HepG2 (cell line): ENCODE measurements around the gene CAP2. TPM values are rescaled to one million over a fixed set of nuclear protein-coding genes. Genes with fewer than 3 reads are reported as not detected.

Experiments
- ATAC-seq: fragments of 200-7000 bp; cut with Tn5 transposase; 3 replicates; pipeline ENCODE4 v1.9.1; 2020; ENCODE audit warnings: mild to moderate bottlenecking, moderate library complexity
- BruUV-seq: library from RNA; stranded (reverse); fragments of 400-500 nt; replicated peaks from 2 replicates; lab custom pipeline; 2021; lab: Mats Ljungman, UMichigan
- CTCF ChIA-PET: fragments of 300-600 bp; formaldehyde crosslinking; extraction: SDS; loops from one replicate; lab custom pipeline; 2021; ENCODE audit warnings: low total read pairs, inconsistent platforms, low intra/inter-chr PET ratio; lab: Yijun Ruan, JAX
- POLR2A ChIA-PET: fragments of 350-600 bp; sonication (Branson Sonifier 250); formaldehyde crosslinking; loops from one replicate; lab custom pipeline; 2020; ENCODE audit warnings: antibody characterized with exemption, inconsistent platforms; lab: Yijun Ruan, JAX
- DNase-seq: peaks from one replicate; pipeline ENCODE4 v3.0.0-alpha.2; 2015; ENCODE audit warnings: low spot score
- FAIRE-seq: peaks from 3 replicates; lab custom pipeline; 2011; peaks lifted over from hg19 to GRCh38; lab: Jason Lieb, UNC
- H2AFZ ChIP-seq: one replicate; pipeline ENCODE4 v1.6.1; 2011; ENCODE audit warnings: low read length, inconsistent platforms
- H3K27ac ChIP-seq: fragments of 300-600 bp; 3 replicates; pipeline ENCODE4 v1.8.0; 2011; ENCODE audit warnings: mixed run types, mild to moderate bottlenecking, mixed read lengths, low read length, inconsistent platforms; ENCODE audit not compliant: insufficient read depth; ENCODE audit errors: extremely low read length
- H3K27me3 ChIP-seq, 2 experiments: fragments of 200-600 bp in 1 of 2; 2 replicates in 1 of 2; 3 replicates in 1 of 2; pipeline versions ENCODE4 v1.6.0 to v1.8.0; 2011; ENCODE audit warnings: low read length in 2 of 2, mild to moderate bottlenecking in 2 of 2, moderate library complexity in 2 of 2, inconsistent platforms in 1 of 2; ENCODE audit not compliant: insufficient read depth in 2 of 2, control insufficient read depth in 1 of 2
- H3K36me3 ChIP-seq, 2 experiments: fragments of 200-600 bp in 1 of 2; replicated peaks in 1 of 2; 2 replicates in 1 of 2; 3 replicates in 1 of 2; pipeline versions ENCODE4 v1.5.1 to v1.8.0; 2011; ENCODE audit warnings: low read length in 2 of 2, inconsistent platforms in 1 of 2; ENCODE audit not compliant: insufficient read depth in 2 of 2, control insufficient read depth in 1 of 2
- H3K4me1 ChIP-seq: 2 replicates; pipeline ENCODE4 v1.5.1; 2012; ENCODE audit warnings: low read length, inconsistent platforms; ENCODE audit not compliant: insufficient read depth
- H3K4me2 ChIP-seq: 2 replicates; pipeline ENCODE4 v1.6.0; 2011; ENCODE audit warnings: low read depth, low read length, inconsistent platforms
- H3K4me3 ChIP-seq, 3 experiments: fragments of 200-600 bp in 1 of 3; sonication (generic), shearing (Covaris generic) in 1 of 3; replicated peaks in 1 of 3; 2 replicates each; pipeline ENCODE4 v1.5.1; 2011 to 2016; ENCODE audit warnings: low read length in 3 of 3, inconsistent platforms in 2 of 3, low read depth in 2 of 3, mild to moderate bottlenecking in 2 of 3, control low read depth in 1 of 3, mixed read lengths in 1 of 3; ENCODE audit not compliant: insufficient read depth in 1 of 3
- H3K79me2 ChIP-seq: one replicate; pipeline ENCODE4 v1.6.1; 2011; ENCODE audit warnings: low read length, inconsistent platforms; ENCODE audit not compliant: insufficient read depth
- H3K9ac ChIP-seq: 2 replicates; pipeline ENCODE4 v1.6.0; 2011; ENCODE audit warnings: mild to moderate bottlenecking, low read depth, low read length, inconsistent platforms; ENCODE audit not compliant: insufficient read depth
- H3K9me3 ChIP-seq: 2 replicates; pipeline ENCODE4 v1.5.1; 2012; ENCODE audit warnings: mild to moderate bottlenecking, low read length
- H4K20me1 ChIP-seq: 2 replicates; pipeline ENCODE4 v1.6.0; 2011; ENCODE audit warnings: inconsistent platforms, mild to moderate bottlenecking, low read length, moderate library complexity; ENCODE audit not compliant: insufficient read depth
- FOSL2 ChIP-seq: sonication (generic); formaldehyde crosslinking; IDR thresholded peaks from 2 replicates; pipeline ENCODE4 v1.4.0; 2020; ENCODE audit warnings: missing genetic modification reagents
- GFI1 ChIP-seq: sonication (generic); formaldehyde crosslinking; IDR thresholded peaks from 2 replicates; pipeline ENCODE4 v1.5.0; 2020; ENCODE audit warnings: missing genetic modification reagents, mild to moderate bottlenecking, borderline replicate concordance
- NR0B2 ChIP-seq: sonication (generic); formaldehyde crosslinking; IDR thresholded peaks from 2 replicates; pipeline ENCODE4 v1.4.0; 2020; ENCODE audit warnings: mild to moderate bottlenecking, missing genetic modification reagents
- PLRG1 ChIP-seq: fragments of 450-650 bp; conservative IDR thresholded peaks from 2 replicates; pipeline ENCODE4 v1.6.1; 2016
- SRSF9 ChIP-seq: fragments of 200-400 bp; formaldehyde crosslinking; IDR thresholded peaks from 2 replicates; pipeline ENCODE4 v1.6.1; 2018; ENCODE audit warnings: borderline replicate concordance, mild to moderate bottlenecking, low read depth, low read length; ENCODE audit not compliant: insufficient read depth, poor library complexity, severe bottlenecking
- STAG1 ChIP-seq: sonication (generic); formaldehyde crosslinking; IDR thresholded peaks from 2 replicates; pipeline ENCODE4 v1.4.0; 2020; ENCODE audit warnings: missing genetic modification reagents
- STAT5B ChIP-seq: sonication (generic); formaldehyde crosslinking; IDR thresholded peaks from 2 replicates; pipeline ENCODE4 v1.4.0; 2020; ENCODE audit warnings: missing genetic modification reagents
- ZBED4 ChIP-seq: sonication (generic); formaldehyde crosslinking; IDR thresholded peaks from 2 replicates; pipeline ENCODE4 v1.4.0; 2020; ENCODE audit warnings: missing genetic modification reagents, borderline replicate concordance
- ZNF263 ChIP-seq: sonication (generic); formaldehyde crosslinking; IDR thresholded peaks from 2 replicates; pipeline ENCODE4 v1.4.0; 2020; ENCODE audit warnings: missing genetic modification reagents
- ZNF678 ChIP-seq: sonication (generic); formaldehyde crosslinking; IDR thresholded peaks from 2 replicates; pipeline ENCODE4 v1.4.0; 2020; ENCODE audit warnings: mild to moderate bottlenecking, missing genetic modification reagents
- WGBS: methylation state at CpG from one replicate; pipeline ENCODE4 v1.1.6; 2017; ENCODE audit warnings: low lambda C conversion rate; 5-methylcytosine and 5-hydroxymethylcytosine counted together
- in situ Hi-C: cut with HindIII; loops from 2 replicates; pipeline ENCODE4 v1.10.0; 2017; ENCODE audit warnings: low pct_unique_long_range_greater_than_20kb; ENCODE audit not compliant: extremely low pct_ligation_motif_present
- intact Hi-C: fragments of 100-400 bp; cut with micrococcal nuclease; formaldehyde crosslinking; loops from one replicate; pipeline ENCODE4 v1.10.0; 2022; ENCODE audit not compliant: unreplicated experiment
- polyA plus RNA-seq, 8 experiments: library from polyadenylated mRNA; depleted of rRNA in 3 of 8; stranded (reverse) in 7 of 8; unstranded in 1 of 8; fragments of >200 nt; fragmentation: Illumina TruSeq in 4 of 8; extraction: Trizol in 4 of 8; gene quantifications; 2 replicates each; pipeline versions ENCODE4 v1.2.1 to v1.2.3, GENCODE V29; 2011 to 2016; ENCODE audit warnings: low read depth in 4 of 8, missing spikeins in 1 of 8, mixed read lengths in 1 of 8; ENCODE audit not compliant: insufficient read depth in 1 of 8
- total RNA-seq, 5 experiments: library from RNA; depleted of rRNA; stranded (reverse); fragments of >200 nt; fragmentation: Illumina TruSeq; extraction: Trizol; gene quantifications; 2 replicates each; pipeline ENCODE4 v1.2.3, GENCODE V29; 2016; ENCODE audit warnings: low read depth in 1 of 5

CAP2 gene
- total and polyA plus RNA-seq, 2 of the 13 experiments (the other 11 are each of a cell fraction or from before 2014, with no cell fraction given) = 7.9 to 53.1 TPM

- Histone ChIP-seq H3K4me3 (no peak overlapping the region), H3K27ac (no peak overlapping the region), H3K4me1 (peaks cover 42% of the 10 kb centered on the region), H3K36me3 (no peaks in the 10 kb centered on the region), H2AFZ (no peak overlapping the region), H4K20me1 (no peaks in the 10 kb centered on the region), H3K9ac (no peak overlapping the region), H3K9me3 (no peaks in the 10 kb centered on the region), H3K79me2 (no peaks in the 10 kb centered on the region), H3K4me2 (peak overlapping the region; percentile 45), H3K27me3 (no peaks in the 10 kb centered on the region)
- BruUV-seq = no TSS peak
- in situ Hi-C loops (no loop called here), intact Hi-C loops (loop anchor here (10.0 kb wide), 1 partner anchor 217 kb away; no protein-coding TSS in a partner anchor)
- CTCF ChIA-PET = no interaction called here
- FAIRE-seq (no peak), ATAC-seq (no peak), DNase-seq (no peak)
- WGBS = 11% methylated on average over 6 of the region's 6 CpGs
- POLR2A ChIA-PET = no interaction called here
- no peak for TF ChIP-seq ZNF263 (CRISPR knock-in tag)
- TF ChIP-seq ZNF678 = no peak
- no peak for TF ChIP-seq PLRG1
- TF ChIP-seq SRSF9 = no peak
- no peak for TF ChIP-seq STAT5B (CRISPR knock-in tag)
- no peak for TF ChIP-seq NR0B2 (CRISPR knock-in tag)
- TF ChIP-seq GFI1 (CRISPR knock-in tag) = 0 out of 2 replicates have a peak, but pooled peaks have one; percentile 42
Measured at GRCh38 chr6:17588011-17588410, 194.6 kb downstream of the CAP2 start.

GRCh38 chr6:17589406-17590096 is 196.2 kb downstream of the CAP2 start:
- no peak for FAIRE-seq
- POLR2A ChIA-PET = interaction anchor here (1.1 kb wide), 1 partner anchor 10 kb away, joined by 4 read pairs; the partner anchor contains the start of gene FAM8A1
- no peaks in the 10 kb centered on the region for H4K20me1 ChIP-seq
- no peaks in the 10 kb centered on the region for H3K79me2 ChIP-seq
- H3K27ac ChIP-seq = no peak overlapping the region
- intact Hi-C loops (loop anchor here (10.0 kb wide), 1 partner anchor 215 kb away; no protein-coding TSS in a partner anchor), in situ Hi-C loops (no loop called here)
- H3K9ac ChIP-seq = no peak overlapping the region
- ATAC-seq = peak; percentile 56
- peak; percentile 24 for DNase-seq
- no peaks in the 10 kb centered on the region for H3K9me3 ChIP-seq
- H3K4me2 ChIP-seq = no peak overlapping the region
- CTCF ChIA-PET = no interaction called here
- H3K4me1 ChIP-seq = peaks cover 34% of the 10 kb centered on the region
- 26% methylated on average over 5 of the region's 5 CpGs for WGBS
- BruUV-seq = no TSS peak
- H2AFZ ChIP-seq = no peak overlapping the region
- no peak overlapping the region for H3K4me3 ChIP-seq
- H3K27me3 ChIP-seq = no peaks in the 10 kb centered on the region
- TF ChIP-seq STAG1 (CRISPR knock-in tag) (peak; percentile 44), FOSL2 (CRISPR knock-in tag) (peak; percentile 31; the same call in 1 of the 2 replicates), ZBED4 (no peak)
- H3K36me3 ChIP-seq = no peaks in the 10 kb centered on the region
